A549 (cell line): Measurements from ENCODE around the gene GPR37L1.

Experiments
- MAZ ChIP-seq: fragments of 150-350 bp; IDR thresholded peaks from 2 replicates; pipeline ENCODE4 v1.6.1; 2014; ENCODE audit warnings: antibody characterized with exemption, low read depth, low read length, borderline replicate concordance
- RAD21 ChIP-seq, 2 experiments: fragments of >200 bp in 1 of 2; sonication (Bioruptor Twin) in 1 of 2; formaldehyde crosslinking in 1 of 2; IDR thresholded peaks in 1 of 2; conservative IDR thresholded peaks in 1 of 2; 2 replicates in 1 of 2; 3 replicates in 1 of 2; pipeline ENCODE4 v1.6.1; 2012 to 2018; ENCODE audit warnings: inconsistent platforms in 1 of 2
- TF ChIP-seq, protein P1 (sequence below): fragments of >200 bp; sonication (Bioruptor Twin); formaldehyde crosslinking; IDR thresholded peaks from 3 replicates; pipeline ENCODE4 v1.5.1; 2016

DNA sequence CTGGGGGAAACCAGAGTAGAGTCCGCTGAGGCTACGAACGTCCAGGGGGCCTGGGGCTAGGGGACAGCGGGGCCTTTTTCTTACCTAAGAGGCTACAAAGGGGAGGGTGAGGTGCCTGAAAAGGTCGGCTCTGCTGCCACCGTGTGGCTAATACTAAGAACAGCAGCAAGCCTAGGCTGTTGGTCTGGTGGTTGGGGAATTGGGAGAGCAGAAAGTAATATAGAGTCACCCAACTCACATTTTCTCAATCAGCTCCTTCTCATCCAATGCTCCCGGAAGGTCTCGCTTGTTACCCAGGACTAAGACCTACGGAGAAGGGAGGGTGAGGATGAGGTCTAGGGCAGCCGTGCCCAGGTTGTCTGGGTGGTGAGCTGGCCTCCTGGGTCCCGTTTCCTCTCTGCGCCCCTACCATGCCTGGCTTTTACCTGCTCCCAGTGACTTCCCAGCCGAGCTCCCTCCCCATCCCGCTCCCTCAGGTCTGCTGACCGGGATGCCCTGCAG lies 12.6 kb downstream of the GPR37L1 start:
- TF ChIP-seq, protein P1, sequence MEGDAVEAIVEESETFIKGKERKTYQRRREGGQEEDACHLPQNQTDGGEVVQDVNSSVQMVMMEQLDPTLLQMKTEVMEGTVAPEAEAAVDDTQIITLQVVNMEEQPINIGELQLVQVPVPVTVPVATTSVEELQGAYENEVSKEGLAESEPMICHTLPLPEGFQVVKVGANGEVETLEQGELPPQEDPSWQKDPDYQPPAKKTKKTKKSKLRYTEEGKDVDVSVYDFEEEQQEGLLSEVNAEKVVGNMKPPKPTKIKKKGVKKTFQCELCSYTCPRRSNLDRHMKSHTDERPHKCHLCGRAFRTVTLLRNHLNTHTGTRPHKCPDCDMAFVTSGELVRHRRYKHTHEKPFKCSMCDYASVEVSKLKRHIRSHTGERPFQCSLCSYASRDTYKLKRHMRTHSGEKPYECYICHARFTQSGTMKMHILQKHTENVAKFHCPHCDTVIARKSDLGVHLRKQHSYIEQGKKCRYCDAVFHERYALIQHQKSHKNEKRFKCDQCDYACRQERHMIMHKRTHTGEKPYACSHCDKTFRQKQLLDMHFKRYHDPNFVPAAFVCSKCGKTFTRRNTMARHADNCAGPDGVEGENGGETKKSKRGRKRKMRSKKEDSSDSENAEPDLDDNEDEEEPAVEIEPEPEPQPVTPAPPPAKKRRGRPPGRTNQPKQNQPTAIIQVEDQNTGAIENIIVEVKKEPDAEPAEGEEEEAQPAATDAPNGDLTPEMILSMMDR, result peak; percentile 75
- TF ChIP-seq RAD21 (conservative IDR thresholded peaks at IDR 0.05 in 1 of 2, IDR thresholded peaks at IDR 0.05 in 1 of 2) (peak; percentile 81 to 82), MAZ (no peak)
